Caco-2 (cell line): Measurements from ENCODE around the gene REEP1. TPM values are rescaled to one million over a fixed set of nuclear protein-coding genes. Genes with fewer than 3 reads are reported as not detected.

Experiments used
- BruUV-seq: library from RNA; stranded (reverse); fragments of 400-500 nt; replicated peaks from 2 replicates; lab custom pipeline; 2021; lab: Mats Ljungman, UMichigan
- CTCF ChIA-PET: fragments of 300-600 bp; sonication (Branson Sonifier 250); formaldehyde crosslinking; loops from one replicate; lab custom pipeline; 2022; ENCODE audit warnings: antibody characterized with exemption; lab: Charles Lee
- POLR2A ChIA-PET: fragments of 300-600 bp; sonication (Branson Sonifier 250); formaldehyde crosslinking; loops from one replicate; lab custom pipeline; 2022; ENCODE audit warnings: antibody characterized with exemption; lab: Charles Lee
- DNase-seq, 2 experiments: peaks; one replicate each; pipeline versions ENCODE4 v3.0.0 to v3.0.0-alpha.2; 2020 to 2022
- H3K27me3 ChIP-seq: replicated peaks from 2 replicates; pipeline ENCODE4 v1.6.0; 2011; ENCODE audit warnings: low read length; ENCODE audit not compliant: control insufficient read depth, insufficient read depth
- H3K36me3 ChIP-seq: 2 replicates; pipeline ENCODE4 v1.5.1; 2011; ENCODE audit warnings: low read length; ENCODE audit not compliant: control insufficient read depth, insufficient read depth
- H3K4me1 ChIP-seq: fragments of 250-450 bp; sonication (Bioruptor Pico); 2 replicates; pipeline ENCODE4 v1.5.1; 2020; ENCODE audit warnings: mild to moderate bottlenecking
- H3K4me3 ChIP-seq: 2 replicates; pipeline ENCODE4 v1.5.1; 2011; ENCODE audit warnings: low read depth, mild to moderate bottlenecking, control low read depth, low read length
- H3K9me3 ChIP-seq: fragments of 250-450 bp; sonication (Bioruptor Pico); 2 replicates; pipeline ENCODE4 v1.5.1; 2020; ENCODE audit warnings: mild to moderate bottlenecking, moderate library complexity
- H3K27ac Mint-ChIP-seq: one replicate; pipeline ENCODE4 v1.8.0; 2022; ENCODE audit warnings: mixed read lengths; ENCODE audit not compliant: unreplicated experiment
- H3K27me3 Mint-ChIP-seq: one replicate; pipeline ENCODE4 v1.8.0; 2022; ENCODE audit warnings: mixed read lengths; ENCODE audit not compliant: insufficient read depth, unreplicated experiment
- H3K36me3 Mint-ChIP-seq: one replicate; pipeline ENCODE4 v1.8.0; 2022; ENCODE audit warnings: mild to moderate bottlenecking, mixed read lengths; ENCODE audit not compliant: insufficient read depth, unreplicated experiment
- H3K4me1 Mint-ChIP-seq: one replicate; pipeline ENCODE4 v1.8.0; 2022; ENCODE audit warnings: low read depth, mixed read lengths; ENCODE audit not compliant: unreplicated experiment
- H3K4me3 Mint-ChIP-seq: one replicate; pipeline ENCODE4 v1.8.0; 2022; ENCODE audit warnings: mild to moderate bottlenecking, moderate library complexity, mixed read lengths; ENCODE audit not compliant: unreplicated experiment
- H3K9me3 Mint-ChIP-seq: one replicate; pipeline ENCODE4 v1.8.0; 2022; ENCODE audit warnings: mixed read lengths; ENCODE audit not compliant: unreplicated experiment
- CTCF ChIP-seq, 2 experiments: fragments of 200-600 bp in 1 of 2; IDR thresholded peaks; 1 replicate in 1 of 2; 2 replicates in 1 of 2; pipeline versions ENCODE4 v1.5.1 to v1.8.0; 2011 to 2022; ENCODE audit warnings: antibody characterized with exemption in 1 of 2, control low read depth in 1 of 2, inconsistent platforms in 1 of 2, low read depth in 1 of 2, low read length in 1 of 2, mild to moderate bottlenecking in 1 of 2, moderate library complexity in 1 of 2; ENCODE audit not compliant: insufficient read depth in 1 of 2, severe bottlenecking in 1 of 2, unreplicated experiment in 1 of 2
- intact Hi-C: fragments of 100-400 bp; cut with micrococcal nuclease; formaldehyde crosslinking; loops from one replicate; pipeline ENCODE4 v1.10.0; 2022; ENCODE audit not compliant: unreplicated experiment
- total RNA-seq: library from RNA; stranded (reverse); gene quantifications from 2 replicates; pipeline ENCODE4 v1.2.3, GENCODE V29; 2022

Gene REEP1
- total RNA-seq, 1 experiment from 2014 or later: 16.6 TPM

GRCh38 chr2:86254576-86255538 is 82.6 kb downstream of the REEP1 start:
- DNase-seq: no peak
- H3K4me3 ChIP-seq: no peak overlapping the region
- intact Hi-C loops: no loop called here
- no peaks in the 10 kb centered on the region for H3K9me3 ChIP-seq
- TF ChIP-seq CTCF (IDR thresholded peaks at IDR 0.05; ENCODE audit: insufficient read depth in 1 of 2, low read depth in 1 of 2, low read length in 1 of 2, severe bottlenecking in 1 of 2, unreplicated experiment in 1 of 2): no peak
- Mint-ChIP-seq H3K27me3 (no peaks in the 10 kb centered on the region), H3K4me3 (no peak overlapping the region), H3K36me3 (peaks cover 5% of the 10 kb centered on the region), H3K4me1 (no peaks in the 10 kb centered on the region), H3K9me3 (no peaks in the 10 kb centered on the region), H3K27ac (no peak overlapping the region)
- no peaks in the 10 kb centered on the region for H3K27me3 ChIP-seq
- BruUV-seq: no TSS peak
- ChIA-PET POLR2A (no interaction called here), CTCF (no interaction called here)
- H3K4me1 ChIP-seq: no peaks in the 10 kb centered on the region
- no peaks in the 10 kb centered on the region for H3K36me3 ChIP-seq

DNA sequence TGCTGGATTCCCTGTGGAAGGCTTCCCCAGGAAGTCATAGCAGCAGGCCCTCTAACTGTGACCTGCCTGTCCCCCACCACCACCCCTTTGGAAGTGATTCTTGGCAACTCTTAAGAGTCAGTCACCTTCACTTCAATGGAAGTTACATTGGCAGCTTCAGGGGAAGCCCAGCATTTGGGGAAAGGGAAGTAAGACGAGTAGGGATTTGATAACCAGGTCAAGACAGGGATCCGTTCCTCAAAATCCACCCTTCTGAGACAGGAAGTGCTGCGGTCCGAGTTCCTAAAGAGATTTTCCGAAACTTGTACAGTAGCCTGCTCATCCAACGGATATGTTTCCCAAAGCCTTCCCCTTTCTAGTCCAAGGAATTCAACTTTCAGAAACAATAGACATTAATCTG is 84.0 kb downstream of the REEP1 start:
- Histone ChIP-seq H3K4me1 (no peaks in the 10 kb centered on the region), H3K9me3 (no peaks in the 10 kb centered on the region), H3K4me3 (no peak overlapping the region), H3K27me3 (no peaks in the 10 kb centered on the region), H3K36me3 (no peaks in the 10 kb centered on the region)
- Mint-ChIP-seq H3K4me1 (no peaks in the 10 kb centered on the region), H3K9me3 (no peaks in the 10 kb centered on the region), H3K36me3 (peaks cover 1% of the 10 kb centered on the region), H3K4me3 (no peak overlapping the region), H3K27ac (no peak overlapping the region), H3K27me3 (no peaks in the 10 kb centered on the region)
- DNase-seq: no peak
- intact Hi-C loops: no loop called here
- no peak for TF ChIP-seq CTCF (IDR thresholded peaks at IDR 0.05; ENCODE audit: insufficient read depth in 1 of 2, low read depth in 1 of 2, low read length in 1 of 2, severe bottlenecking in 1 of 2, unreplicated experiment in 1 of 2)
- BruUV-seq: no TSS peak
- ChIA-PET CTCF (no interaction called here), POLR2A (no interaction called here)

DNA sequence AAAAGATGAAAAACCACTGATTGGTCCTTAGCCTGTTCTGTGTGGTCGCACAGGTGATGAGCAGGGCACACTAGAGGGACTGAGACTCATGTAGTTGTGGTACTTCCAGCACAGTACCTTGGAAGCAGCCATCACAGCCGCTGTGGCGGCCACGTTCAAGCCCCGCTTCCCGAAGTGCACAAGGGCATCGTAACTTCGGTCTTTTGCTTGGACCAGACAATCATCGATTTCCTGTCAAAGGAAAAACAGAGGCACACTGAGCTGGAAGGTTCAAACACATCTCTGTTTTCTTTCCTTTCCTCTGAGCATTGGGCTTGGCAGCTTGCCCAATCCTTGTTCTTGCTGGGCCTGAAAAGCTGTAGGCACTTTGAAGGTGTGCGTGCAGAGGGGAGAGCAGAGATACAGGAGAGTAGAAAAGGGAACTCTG is 85.6 kb downstream of the REEP1 start:
- no peaks in the 10 kb centered on the region for H3K36me3 ChIP-seq
- intact Hi-C loops: no loop called here
- no peaks in the 10 kb centered on the region for H3K4me1 ChIP-seq
- no peak overlapping the region for H3K27ac Mint-ChIP-seq
- no peaks in the 10 kb centered on the region for H3K9me3 ChIP-seq
- no peak overlapping the region for H3K4me3 ChIP-seq
- TF ChIP-seq CTCF (IDR thresholded peaks at IDR 0.05; ENCODE audit: insufficient read depth in 1 of 2, low read depth in 1 of 2, low read length in 1 of 2, severe bottlenecking in 1 of 2, unreplicated experiment in 1 of 2): no peak
- ChIA-PET POLR2A (no interaction called here), CTCF (no interaction called here)
- no peaks in the 10 kb centered on the region for H3K36me3 Mint-ChIP-seq
- H3K4me1 Mint-ChIP-seq: no peaks in the 10 kb centered on the region
- DNase-seq: no peak
- H3K27me3 Mint-ChIP-seq: no peaks in the 10 kb centered on the region
- no peaks in the 10 kb centered on the region for H3K9me3 Mint-ChIP-seq
- no TSS peak for BruUV-seq
- no peaks in the 10 kb centered on the region for H3K27me3 ChIP-seq
- no peak overlapping the region for H3K4me3 Mint-ChIP-seq
